ENCODE measurements around the gene WNT4. TPM values are rescaled to one million over a fixed set of nuclear protein-coding genes. Genes with fewer than 3 reads are reported as not detected.
A peak's percentile ranks its signal among the peaks of the same experiment; 100 is the strongest.

The WNT4 gene
- total and polyA plus RNA-seq, 7 donors = 0.14 to 1.2 (median 0.36) TPM

DNA sequence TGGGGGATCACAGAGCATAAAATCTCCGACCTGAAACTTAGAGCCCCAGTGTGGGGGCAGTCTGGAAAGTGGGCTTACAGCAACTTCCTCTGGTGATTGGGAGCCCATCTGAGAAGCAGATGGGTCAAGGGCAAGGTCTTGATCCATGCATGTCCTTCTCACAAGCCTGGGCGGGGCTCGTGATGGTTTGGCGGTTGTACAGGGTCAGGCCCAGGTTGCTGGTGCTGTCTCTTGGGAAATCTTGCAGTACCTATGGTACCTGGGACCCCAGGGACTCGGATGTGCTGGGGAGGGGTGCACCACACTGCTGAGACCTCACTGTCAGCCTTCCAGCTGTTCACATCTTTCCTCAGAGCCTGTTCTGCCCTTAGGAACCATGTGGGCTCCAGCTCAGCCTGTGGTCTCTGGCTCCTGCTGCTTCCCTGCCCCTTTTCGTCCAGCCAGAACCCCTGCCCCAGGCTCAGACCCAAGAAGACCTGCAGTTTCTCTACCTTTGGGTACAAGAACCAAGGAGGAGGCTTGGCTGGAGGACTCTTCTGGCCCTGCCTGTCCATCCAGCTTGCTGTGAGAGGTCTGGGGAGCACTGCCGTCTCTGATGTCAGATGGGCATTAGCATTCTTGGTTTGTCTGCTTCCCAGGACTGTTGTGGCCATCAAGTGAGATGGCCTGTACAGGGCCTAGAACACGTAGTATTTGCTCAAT lies 24.5 kb downstream of the WNT4 start:
- intact Hi-C loops (cut with DNase I) = no loop called here
- H3K4me1 ChIP-seq = peaks cover 0 to 45% (median 39%) of the 10 kb centered on the region in 4 donors
- H3K4me3 ChIP-seq = no peak overlapping the region
- no peaks in the 10 kb centered on the region for H3K27me3 ChIP-seq
- no peaks in the 10 kb centered on the region for H3K9me3 ChIP-seq
- no peak overlapping the region for H3K27ac ChIP-seq
- H3K36me3 ChIP-seq = peaks cover 0 to 19% (median 5%) of the 10 kb centered on the region in 4 donors
- 72 to 75% methylated on average over 8 of the region's 8 CpGs for WGBS, 2 donors
- DNase-seq = peak; percentile 61
- TF ChIP-seq, protein P1, sequence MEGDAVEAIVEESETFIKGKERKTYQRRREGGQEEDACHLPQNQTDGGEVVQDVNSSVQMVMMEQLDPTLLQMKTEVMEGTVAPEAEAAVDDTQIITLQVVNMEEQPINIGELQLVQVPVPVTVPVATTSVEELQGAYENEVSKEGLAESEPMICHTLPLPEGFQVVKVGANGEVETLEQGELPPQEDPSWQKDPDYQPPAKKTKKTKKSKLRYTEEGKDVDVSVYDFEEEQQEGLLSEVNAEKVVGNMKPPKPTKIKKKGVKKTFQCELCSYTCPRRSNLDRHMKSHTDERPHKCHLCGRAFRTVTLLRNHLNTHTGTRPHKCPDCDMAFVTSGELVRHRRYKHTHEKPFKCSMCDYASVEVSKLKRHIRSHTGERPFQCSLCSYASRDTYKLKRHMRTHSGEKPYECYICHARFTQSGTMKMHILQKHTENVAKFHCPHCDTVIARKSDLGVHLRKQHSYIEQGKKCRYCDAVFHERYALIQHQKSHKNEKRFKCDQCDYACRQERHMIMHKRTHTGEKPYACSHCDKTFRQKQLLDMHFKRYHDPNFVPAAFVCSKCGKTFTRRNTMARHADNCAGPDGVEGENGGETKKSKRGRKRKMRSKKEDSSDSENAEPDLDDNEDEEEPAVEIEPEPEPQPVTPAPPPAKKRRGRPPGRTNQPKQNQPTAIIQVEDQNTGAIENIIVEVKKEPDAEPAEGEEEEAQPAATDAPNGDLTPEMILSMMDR (IDR thresholded peaks at IDR 0.05) = no peak
- TF ChIP-seq POLR2AphosphoS5 (IDR thresholded peaks at IDR 0.05) = no peak
- TF ChIP-seq EP300 (IDR thresholded peaks at IDR 0.05) = no peak
- TF ChIP-seq POLR2A (IDR thresholded peaks at IDR 0.05) = no peak

DNA sequence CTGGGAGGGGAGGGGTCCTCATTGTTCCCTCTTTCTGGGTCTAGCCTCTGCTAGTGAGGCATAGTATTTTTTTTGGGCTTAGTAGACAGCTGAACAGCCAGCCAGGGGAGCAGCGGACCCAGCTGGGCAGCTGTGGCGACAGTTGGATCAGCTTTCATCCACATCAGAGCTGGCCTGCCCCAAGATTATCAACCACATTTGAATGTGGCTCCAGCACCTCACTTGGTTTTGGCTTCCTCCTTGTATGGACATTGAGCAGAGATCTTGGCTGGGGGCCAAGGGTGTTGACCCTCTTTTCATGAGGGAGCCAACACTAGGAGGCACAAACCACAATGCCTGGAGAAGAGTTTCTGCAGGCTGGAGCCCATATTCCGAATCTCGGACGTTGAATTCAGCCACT lies 25.0 kb downstream of the WNT4 start:
- peaks cover 0 to 48% (median 41%) of the 10 kb centered on the region in 4 donors for H3K4me1 ChIP-seq
- no peak overlapping the region for H3K4me3 ChIP-seq
- WGBS, 2 donors = 77 to 93% methylated on average over 5 of the region's 5 CpGs
- no peak overlapping the region for H3K27ac ChIP-seq
- H3K36me3 ChIP-seq = peaks cover 0 to 19% (median 5%) of the 10 kb centered on the region in 4 donors
- intact Hi-C loops (cut with DNase I) = no loop called here
- H3K9me3 ChIP-seq = no peaks in the 10 kb centered on the region
- TF ChIP-seq POLR2A (IDR thresholded peaks at IDR 0.05) (no peak), POLR2AphosphoS5 (IDR thresholded peaks at IDR 0.05) (peak in 1 of 4 donors; percentile 7), EP300 (IDR thresholded peaks at IDR 0.05) (no peak)
- TF ChIP-seq, protein P1 (IDR thresholded peaks at IDR 0.05) = no peak
- peak; percentile 69 for DNase-seq
- H3K27me3 ChIP-seq = no peaks in the 10 kb centered on the region

DNA sequence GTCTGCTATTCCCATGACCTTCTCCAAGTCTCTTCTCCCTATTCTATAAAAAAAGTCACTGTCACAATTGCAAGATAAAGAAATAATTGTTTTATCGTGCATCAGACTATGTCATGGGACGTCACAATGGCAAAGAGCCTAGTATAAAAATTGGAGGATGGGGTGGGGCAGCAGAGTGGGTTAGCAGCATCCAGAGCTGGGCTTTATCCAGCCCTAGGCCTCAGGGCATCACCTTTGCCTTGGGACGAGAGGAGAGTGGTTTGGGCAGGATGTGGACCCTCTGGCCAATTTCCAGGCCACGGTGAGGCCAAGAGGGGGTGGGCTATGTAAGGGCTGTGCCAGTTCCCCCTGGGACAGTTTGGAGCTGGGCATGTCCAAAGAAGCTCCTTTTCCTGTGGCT lies 25.7 kb downstream of the WNT4 start:
- intact Hi-C loops (cut with DNase I) = no loop called here
- WGBS, 2 donors = 78% methylated on average over 4 of the region's 4 CpGs
- Histone ChIP-seq H3K9me3 (no peaks in the 10 kb centered on the region), H3K27ac (no peak overlapping the region), H3K36me3 (peaks cover 0 to 19% (median 5%) of the 10 kb centered on the region in 4 donors), H3K4me3 (no peak overlapping the region), H3K4me1 (peaks cover 0 to 54% (median 46%) of the 10 kb centered on the region in 4 donors), H3K27me3 (no peaks in the 10 kb centered on the region)
- DNase-seq = peak; percentile 48
- TF ChIP-seq POLR2A (IDR thresholded peaks at IDR 0.05) (no peak), POLR2AphosphoS5 (IDR thresholded peaks at IDR 0.05) (no peak), EP300 (IDR thresholded peaks at IDR 0.05) (no peak)
- TF ChIP-seq, protein P1 (IDR thresholded peaks at IDR 0.05) = no peak

DNA sequence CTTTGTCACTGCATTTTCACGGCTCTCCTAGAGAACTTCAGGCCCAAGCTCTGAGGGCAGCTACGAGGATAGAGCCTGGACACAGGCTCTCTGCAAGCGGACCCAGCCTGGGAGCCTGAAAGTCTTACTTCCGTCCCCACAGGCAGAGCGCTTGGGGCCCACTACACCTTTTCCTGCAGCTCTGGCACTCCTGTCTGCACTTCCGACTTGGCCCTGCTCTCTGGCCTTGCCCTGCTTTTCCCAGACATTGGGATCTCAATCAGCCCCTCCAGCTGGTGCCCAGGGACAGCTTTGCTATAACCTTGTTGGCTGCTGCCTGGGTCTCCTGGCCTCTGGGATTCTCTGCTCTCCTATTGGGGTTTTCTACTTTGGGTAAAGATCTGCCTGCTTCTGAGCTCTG lies 27.6 kb downstream of the WNT4 start:
- peaks cover 0 to 74% (median 64%) of the 10 kb centered on the region in 4 donors for H3K4me1 ChIP-seq
- no peak for DNase-seq
- WGBS, 2 donors = 87 to 88% methylated on average over 6 of the region's 6 CpGs

More for the DNA sequence above, 27.6 kb downstream of the WNT4 start:
- Histone ChIP-seq H3K27me3 (no peaks in the 10 kb centered on the region), H3K4me3 (no peak overlapping the region), H3K27ac (no peak overlapping the region), H3K36me3 (peaks cover 0 to 16% (median 5%) of the 10 kb centered on the region in 4 donors), H3K9me3 (no peaks in the 10 kb centered on the region)
- intact Hi-C loops (cut with DNase I) = no loop called here
- no peak for TF ChIP-seq EP300 (IDR thresholded peaks at IDR 0.05)
- TF ChIP-seq POLR2AphosphoS5 (IDR thresholded peaks at IDR 0.05) = no peak
- no peak for TF ChIP-seq POLR2A (IDR thresholded peaks at IDR 0.05)
- TF ChIP-seq, protein P1 (IDR thresholded peaks at IDR 0.05) = no peak
